DMS 273 treated with DMSO at 0.1 percent for 48 hours (cell line): Measurements from ENCODE around the gene ABHD12B.
"Not testable (repeated sequence)": the region's sequence is repeated elsewhere in the genome, so short reads cannot be mapped to it uniquely, and the experiment has no call there.

Experiments
- DNase-seq: peaks from one replicate; lab custom pipeline; 2025; lab: John Stamatoyannopoulos, UW

ABHD12B gene

GRCh38 chr14:50936882-50937281, 65.0 kb downstream of the ABHD12B start:
- DNase-seq: no peak

- DNase-seq: no peak
Observed at GRCh38 chr14:50937325-50937724, 65.5 kb downstream of the ABHD12B start.

GRCh38 chr14:50937800-50938199, 65.9 kb downstream of the ABHD12B start:
- DNase-seq: no peak

- DNase-seq: no peak
Observed at GRCh38 chr14:50941151-50941550, 69.3 kb downstream of the ABHD12B start.

GRCh38 chr14:50941638-50942037, 69.8 kb downstream of the ABHD12B start:
- DNase-seq: not testable (repeated sequence)

GRCh38 chr14:50943261-50943942, 71.5 kb downstream of the ABHD12B start:
- DNase-seq: no peak

- DNase-seq: peak; percentile 44
Observed at GRCh38 chr14:50943943-50944646, 72.2 kb downstream of the ABHD12B start, which contains the start of gene PYGL. Gene PYGL, minus strand, starts transcription at chr14:50944483. Its CDS starts 80 bp downstream, at chr14:50944403.

GRCh38 chr14:50944647-50945413, 73.0 kb downstream of the ABHD12B start:
- peak; percentile 63 for DNase-seq

- no peak for DNase-seq
Observed at GRCh38 chr14:50946234-50946935, 74.5 kb downstream of the ABHD12B start.

- no peak for DNase-seq
Observed at GRCh38 chr14:50947446-50947845, 75.6 kb downstream of the ABHD12B start.

- DNase-seq: no peak
Observed at GRCh38 chr14:50948205-50948604, 76.4 kb downstream of the ABHD12B start.

GRCh38 chr14:50951032-50951431, 79.2 kb downstream of the ABHD12B start:
- DNase-seq: no peak

GRCh38 chr14:50953502-50953901, 81.6 kb downstream of the ABHD12B start:
- DNase-seq: no peak
